GM20431 (cell line): ENCODE measurements around the gene FSTL1.

Experiments used
- in situ Hi-C: fragments of 300-500 bp; cut with MseI, MboI; formaldehyde crosslinking; loops from one replicate; pipeline ENCODE4 v1.15.0; 2020; ENCODE audit warnings: low sequenced_read_pairs; ENCODE audit not compliant: unreplicated experiment

FSTL1 gene

GRCh38 chr3:120469882-120470301 is 19.1 kb upstream of the FSTL1 start:
- in situ Hi-C loops, result no loop called here

GRCh38 chr3:120469440-120469839 is 18.6 kb upstream of the FSTL1 start:
- in situ Hi-C loops, result no loop called here

- in situ Hi-C loops, result no loop called here
These were observed 18.0 kb upstream of the FSTL1 start for GRCh38 chr3:120468635-120469295.

GRCh38 chr3:120462409-120462959 is 11.7 kb upstream of the FSTL1 start:
- in situ Hi-C loops, result no loop called here

GRCh38 chr3:120461416-120461815 is 10.6 kb upstream of the FSTL1 start:
- in situ Hi-C loops, result no loop called here

GRCh38 chr3:120460862-120461261 is 10.1 kb upstream of the FSTL1 start:
- in situ Hi-C loops, result no loop called here

GRCh38 chr3:120460181-120460790 is 9.5 kb upstream of the FSTL1 start:
- in situ Hi-C loops, result no loop called here

- in situ Hi-C loops, result no loop called here
These were observed 8.4 kb upstream of the FSTL1 start for GRCh38 chr3:120459196-120459595.

- in situ Hi-C loops, result no loop called here
These were observed 7.0 kb upstream of the FSTL1 start for GRCh38 chr3:120457827-120458226.

- in situ Hi-C loops, result no loop called here
These were observed 3.4 kb upstream of the FSTL1 start for GRCh38 chr3:120454076-120454689.

GRCh38 chr3:120452816-120453215 is 2.0 kb upstream of the FSTL1 start:
- in situ Hi-C loops, result no loop called here

- in situ Hi-C loops, result no loop called here
These were observed 1.0 kb upstream of the FSTL1 start for GRCh38 chr3:120451806-120452205.

GRCh38 chr3:120451272-120451761 is 525 bp upstream of the FSTL1 start:
- in situ Hi-C loops, result no loop called here

- in situ Hi-C loops, result no loop called here
These were observed 842 bp downstream of the FSTL1 start for GRCh38 chr3:120449701-120450599.

GRCh38 chr3:120449251-120449650 is 1.5 kb downstream of the FSTL1 start:
- in situ Hi-C loops, result no loop called here

- in situ Hi-C loops, result no loop called here
These were observed 2.0 kb downstream of the FSTL1 start for GRCh38 chr3:120448756-120449155.

- in situ Hi-C loops, result no loop called here
These were observed 3.7 kb downstream of the FSTL1 start for GRCh38 chr3:120446891-120447668.

- in situ Hi-C loops, result no loop called here
These were observed 5.1 kb downstream of the FSTL1 start for GRCh38 chr3:120445654-120446053.

- in situ Hi-C loops, result no loop called here
These were observed 7.1 kb downstream of the FSTL1 start for GRCh38 chr3:120443626-120444123.
